T-helper 17 cell (primary cell): ENCODE measurements around the gene SLC25A25. TPM values are rescaled to one million over a fixed set of nuclear protein-coding genes. Genes with fewer than 3 reads are reported as not detected.
A peak's percentile ranks its signal among the peaks of the same experiment; 100 is the strongest.

Experiments
- ATAC-seq: fragments of 150-1000 bp; cut with Tn5 transposase; 2 replicates; pipeline ENCODE4 v1.10.0; 2021; ENCODE audit warnings: mild to moderate bottlenecking, moderate library complexity
- DNase-seq, 3 donors: peaks; one replicate each; pipeline versions ENCODE4 v3.0.0 to v3.0.0-alpha.2; 2020 to 2021
- H3K9me3 ChIP-seq: one replicate; pipeline ENCODE4 v1.7.0; 2013; ENCODE audit warnings: low read length, mild to moderate bottlenecking; ENCODE audit not compliant: control insufficient read depth, poor library complexity, severe bottlenecking
- H3K27ac Mint-ChIP-seq: one replicate; pipeline ENCODE4 v1.8.0; 2022; ENCODE audit warnings: mild to moderate bottlenecking, moderate library complexity, mixed read lengths
- H3K27me3 Mint-ChIP-seq: one replicate; pipeline ENCODE4 v1.8.0; 2022; ENCODE audit warnings: mixed read lengths
- H3K36me3 Mint-ChIP-seq: one replicate; pipeline ENCODE4 v1.8.0; 2022; ENCODE audit warnings: low read depth, mixed read lengths
- H3K4me1 Mint-ChIP-seq: one replicate; pipeline ENCODE4 v1.8.0; 2022; ENCODE audit warnings: mild to moderate bottlenecking, mixed read lengths
- H3K4me3 Mint-ChIP-seq: one replicate; pipeline ENCODE4 v1.8.0; 2022; ENCODE audit warnings: mild to moderate bottlenecking, moderate library complexity, mixed read lengths
- total RNA-seq, 4 donors: library from RNA in 2 of 4; stranded (reverse) in 2 of 4; gene quantifications; one replicate each; pipeline ENCODE4 v1.2.3 and lab custom pipeline; 2022 to 2026

SLC25A25 gene
- total RNA-seq, 2 donors from 2014 or later, result 16.3 to 20.4 TPM

DNA sequence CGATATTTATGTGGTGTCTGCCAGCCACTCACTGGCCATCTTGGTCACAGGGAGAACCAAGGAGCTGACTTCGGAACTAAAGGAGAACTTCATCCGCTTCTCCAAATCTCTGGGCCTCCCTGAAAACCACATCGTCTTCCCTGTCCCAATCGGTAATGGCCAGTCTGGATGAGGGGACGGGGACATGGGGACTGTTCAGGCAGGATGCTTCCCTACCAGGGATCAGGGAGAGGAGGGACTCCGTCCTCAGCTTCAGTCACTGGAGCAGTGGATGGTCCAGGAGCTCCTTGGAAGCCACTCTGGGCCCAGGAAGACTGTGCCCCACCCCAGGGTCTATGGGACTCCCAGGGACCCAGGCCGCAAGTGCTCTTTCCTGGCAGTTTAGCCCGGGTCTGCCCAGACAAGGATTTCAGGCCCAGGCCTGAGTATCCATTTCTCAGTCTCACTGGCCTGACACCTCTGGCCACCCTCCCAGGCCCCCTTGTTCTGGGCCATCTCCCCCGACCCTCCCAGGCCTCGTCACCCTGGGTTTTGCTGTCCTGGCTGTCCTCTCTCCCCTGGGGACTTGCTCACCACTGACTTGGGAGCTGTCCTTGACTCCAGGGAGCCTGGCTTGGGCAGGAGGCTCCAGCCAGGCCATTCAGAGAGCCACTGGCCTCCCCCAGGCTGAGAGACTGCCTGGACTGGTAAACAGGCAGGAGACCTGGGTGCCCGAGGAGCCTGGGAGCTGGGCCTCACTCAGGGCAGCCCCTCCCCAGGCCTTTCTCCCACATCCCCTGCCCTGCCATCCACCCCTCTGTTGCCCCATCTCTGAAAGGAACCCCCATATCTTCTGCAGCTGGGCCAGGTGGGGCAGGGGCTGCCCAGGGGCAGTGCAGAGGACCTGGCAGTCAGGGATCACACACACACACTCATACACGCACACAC is 84.4 kb downstream of the SLC25A25 start:
- H3K4me3 Mint-ChIP-seq, result no peak overlapping the region
- no peaks in the 10 kb centered on the region for H3K9me3 ChIP-seq
- no peaks in the 10 kb centered on the region for H3K36me3 Mint-ChIP-seq
- H3K4me1 Mint-ChIP-seq, result peaks cover 11% of the 10 kb centered on the region
- ATAC-seq, result no peak
- no peak for DNase-seq
- no peaks in the 10 kb centered on the region for H3K27me3 Mint-ChIP-seq
- no peak overlapping the region for H3K27ac Mint-ChIP-seq

DNA sequence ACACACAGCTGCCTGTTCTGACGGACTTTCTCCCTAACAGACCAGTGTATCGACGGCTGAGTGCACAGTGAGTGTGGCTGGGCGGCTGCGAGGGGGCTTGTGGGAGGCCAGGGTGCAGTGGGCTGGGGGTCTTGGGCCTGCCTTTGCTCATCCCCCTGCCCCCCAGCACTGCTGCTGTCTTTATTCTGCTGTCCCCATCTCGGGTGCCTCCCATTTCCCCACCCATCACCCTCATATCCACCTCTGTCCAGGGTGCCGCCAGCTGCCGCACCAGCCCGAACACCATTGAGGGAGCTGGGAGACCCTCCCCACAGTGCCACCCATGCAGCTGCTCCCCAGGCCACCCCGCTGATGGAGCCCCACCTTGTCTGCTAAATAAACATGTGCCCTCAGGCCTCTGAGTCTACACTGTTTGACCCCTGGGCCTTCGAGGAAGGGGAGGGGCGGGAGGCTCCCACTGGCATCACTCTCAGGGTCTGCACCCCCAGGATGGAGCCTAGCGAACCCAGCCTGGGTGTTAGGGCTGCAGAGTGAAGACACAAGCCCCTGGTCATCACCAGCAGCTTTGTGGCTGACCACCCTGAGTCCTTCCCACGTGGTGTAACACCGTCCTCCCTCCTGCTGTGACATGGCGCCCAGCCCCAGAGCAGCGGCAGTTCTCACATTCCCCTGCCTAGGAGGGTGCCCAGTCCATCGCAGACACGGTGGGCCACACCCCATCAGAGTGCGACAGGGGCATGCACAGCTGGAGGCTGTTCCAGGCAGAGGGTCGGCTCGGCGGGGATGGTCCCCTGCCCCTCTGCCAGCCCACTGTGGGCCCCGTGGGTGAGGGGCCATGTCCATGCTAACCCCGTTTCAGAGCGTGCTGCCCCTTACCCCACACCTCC is 85.3 kb downstream of the SLC25A25 start:
- Mint-ChIP-seq H3K4me1 (peaks cover 11% of the 10 kb centered on the region), H3K4me3 (no peak overlapping the region), H3K36me3 (no peaks in the 10 kb centered on the region), H3K27ac (no peak overlapping the region), H3K27me3 (no peaks in the 10 kb centered on the region)
- no peaks in the 10 kb centered on the region for H3K9me3 ChIP-seq
- no peak for DNase-seq
- no peak for ATAC-seq

DNA sequence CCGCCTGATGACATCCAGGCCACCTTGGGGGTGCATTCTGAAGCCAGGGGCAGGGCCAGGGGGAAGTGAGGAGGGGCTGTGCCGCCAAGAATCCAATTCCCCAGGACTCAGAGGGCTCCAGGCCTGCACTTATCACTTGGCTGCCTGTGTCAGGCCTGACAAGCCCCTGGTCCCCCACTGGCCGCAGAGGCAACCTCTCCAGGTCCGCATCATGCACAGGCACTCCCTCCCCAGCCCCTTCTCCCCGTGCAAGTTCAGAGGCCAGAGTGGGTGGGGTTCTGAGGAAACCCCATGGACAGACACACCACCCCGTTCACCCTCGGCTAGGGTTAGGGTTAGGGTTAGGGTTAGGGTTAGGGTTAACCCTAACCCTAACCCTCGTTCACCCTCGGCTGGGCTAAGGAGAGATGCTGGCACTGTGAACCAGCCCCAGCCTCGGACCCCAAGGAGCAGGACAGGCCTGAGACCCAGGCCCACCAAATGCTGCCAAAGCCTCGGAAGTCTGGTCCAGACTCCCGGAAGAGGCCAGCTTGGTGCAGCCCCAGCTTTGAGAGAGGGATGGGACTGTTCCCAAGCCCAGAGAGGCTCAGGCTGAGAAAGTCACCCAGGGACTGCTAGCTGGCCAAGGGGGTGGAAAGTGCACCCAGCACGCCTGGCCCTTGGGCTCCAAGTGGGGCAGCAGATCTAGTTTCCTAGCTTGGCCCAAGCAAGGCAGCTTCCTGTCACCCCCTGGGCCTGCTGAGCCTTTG is 86.1 kb downstream of the SLC25A25 start:
- DNase-seq (no peak), ATAC-seq (no peak)
- Mint-ChIP-seq H3K27me3 (no peaks in the 10 kb centered on the region), H3K27ac (no peak overlapping the region), H3K4me1 (peaks cover 10% of the 10 kb centered on the region), H3K4me3 (no peak overlapping the region), H3K36me3 (no peaks in the 10 kb centered on the region)
- no peaks in the 10 kb centered on the region for H3K9me3 ChIP-seq

DNA sequence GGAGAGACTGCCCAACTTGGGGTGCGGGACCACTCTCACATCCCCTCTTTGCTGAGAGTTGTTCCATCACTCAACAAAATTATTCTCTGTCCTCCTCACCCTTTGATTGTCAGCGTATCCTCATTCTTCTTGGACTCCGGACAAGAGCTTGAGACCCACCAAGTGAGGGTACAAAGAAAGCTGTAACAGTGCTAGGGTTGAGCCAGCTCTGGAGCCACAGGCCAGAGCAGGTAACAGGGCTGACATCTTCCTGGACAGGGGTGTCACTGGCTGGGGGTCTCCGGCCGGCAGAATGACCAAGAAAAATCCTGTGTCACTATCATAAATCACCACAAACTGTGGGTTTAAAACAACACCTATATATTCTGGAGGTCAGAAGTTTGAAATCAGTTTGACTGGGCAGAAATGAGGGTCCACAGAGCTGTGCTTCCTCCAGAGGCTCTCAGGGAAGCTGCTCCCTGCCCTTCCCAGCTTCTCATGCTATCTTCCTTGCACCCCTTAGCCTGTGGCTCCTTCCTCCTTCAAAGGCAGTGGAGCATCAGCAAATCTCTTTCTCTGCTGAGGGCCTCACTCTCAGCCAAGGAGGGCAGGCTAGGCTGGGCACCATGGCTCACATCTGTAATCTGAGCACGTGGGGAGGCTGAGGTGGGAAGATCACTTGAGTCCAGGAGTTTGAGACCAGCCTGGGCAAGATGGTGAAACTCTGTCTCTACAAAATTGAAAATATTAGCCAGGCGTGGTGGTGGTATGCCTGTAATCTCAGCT is 87.9 kb downstream of the SLC25A25 start:
- Mint-ChIP-seq H3K4me1 (peaks cover 5% of the 10 kb centered on the region), H3K4me3 (no peak overlapping the region), H3K36me3 (no peaks in the 10 kb centered on the region), H3K27me3 (no peaks in the 10 kb centered on the region), H3K27ac (peak overlapping the region; percentile 29)
- DNase-seq, result no peak
- H3K9me3 ChIP-seq, result no peaks in the 10 kb centered on the region
- no peak for ATAC-seq

Other genes with a start within 250 kb of the SLC25A25 start
- gene ENG, start 213.6 kb upstream of the SLC25A25 start, total RNA-seq, result 1 to 10 TPM; 3.2 to 6.4 TPM
- gene AK1, start 190.6 kb upstream of the SLC25A25 start, total RNA-seq, result 10 to 100 TPM; 35.9 to 66.5 TPM
- 100 to 1,000 TPM in 1 of 2 donors, 10 to 100 TPM in 1; 74.5 to 108 TPM for gene ST6GALNAC6, start 168.6 kb upstream of the SLC25A25 start, total RNA-seq
- 10 to 100 TPM; 18.5 to 22.1 TPM for gene ST6GALNAC4, start 151.2 kb upstream of the SLC25A25 start, total RNA-seq
- 1 to 10 TPM; 2.1 to 2.3 TPM for gene PIP5KL1, start 137.5 kb upstream of the SLC25A25 start, total RNA-seq
- 10 to 100 TPM; 23.3 to 26.2 TPM for gene DPM2, start 130.4 kb upstream of the SLC25A25 start, total RNA-seq
- gene EEIG1, start 87.2 kb upstream of the SLC25A25 start, total RNA-seq, result 100 to 1,000 TPM; 254 to 268 TPM
- gene NAIF1, start 912 bp upstream of the SLC25A25 start, total RNA-seq, result 10 to 100 TPM; 11.6 to 15.2 TPM
- gene PTGES2, start 59.5 kb downstream of the SLC25A25 start, total RNA-seq, result 10 to 100 TPM; 46.4 to 58.2 TPM
- gene LCN2, start 81.2 kb downstream of the SLC25A25 start, total RNA-seq, result 1 to 10 TPM in 1 of 2 donors, not detected in 1; 9.3 TPM
- gene BBLN, start 92.0 kb downstream of the SLC25A25 start, total RNA-seq, result 10 to 100 TPM; 71.0 to 87.9 TPM
- 100 to 1,000 TPM; 128 to 134 TPM for gene CIZ1, start 123.3 kb downstream of the SLC25A25 start, total RNA-seq
- 1 to 10 TPM; 1.3 to 2.2 TPM for gene DNM1, start 135.1 kb downstream of the SLC25A25 start, total RNA-seq
- 10 to 100 TPM; 50.0 to 60.5 TPM for gene GOLGA2, start 207.8 kb downstream of the SLC25A25 start, total RNA-seq
- 10 to 100 TPM in 1 of 2 donors, 1 to 10 TPM in 1; 6.1 to 10.3 TPM for gene SWI5, start 208.0 kb downstream of the SLC25A25 start, total RNA-seq